Stimulated activated CD4-positive, alpha-beta T cell treated with anti-CD3 and anti-CD28 coated beads, Interleukin-4, amount 100 ng/mL, for 48 hours (primary cell): ENCODE data around the gene ALDH9A1.
A peak's percentile ranks its signal among the peaks of the same experiment; 100 is the strongest.
"Not testable (repeated sequence)": the region's sequence is repeated elsewhere in the genome, so short reads cannot be mapped to it uniquely, and the experiment has no call there.

Source experiments
- DNase-seq, 2 donors: peaks; one replicate each; pipeline ENCODE4 v3.0.0-alpha.2; 2020; ENCODE audit warnings: low read depth in 2 of 2

Gene ALDH9A1

GRCh38 chr1:165645654-165646366 lies 52.6 kb downstream of the ALDH9A1 start:
- no peak for DNase-seq

- DNase-seq = no peak
Measured at GRCh38 chr1:165644064-165644735, 54.2 kb downstream of the ALDH9A1 start.

GRCh38 chr1:165641231-165641987 lies 57.0 kb downstream of the ALDH9A1 start:
- DNase-seq = no peak

GRCh38 chr1:165639821-165640623 lies 58.3 kb downstream of the ALDH9A1 start:
- no peak for DNase-seq

GRCh38 chr1:165638211-165638610 lies 60.2 kb downstream of the ALDH9A1 start:
- not testable (repeated sequence) for DNase-seq

GRCh38 chr1:165637427-165637826 lies 60.9 kb downstream of the ALDH9A1 start:
- DNase-seq = no peak

GRCh38 chr1:165635823-165636222 lies 62.5 kb downstream of the ALDH9A1 start:
- DNase-seq = no peak

GRCh38 chr1:165635329-165635728 lies 63.0 kb downstream of the ALDH9A1 start:
- no peak for DNase-seq

GRCh38 chr1:165634154-165634921 lies 64.0 kb downstream of the ALDH9A1 start:
- no peak for DNase-seq

- no peak for DNase-seq
Measured at GRCh38 chr1:165633614-165634013, 64.7 kb downstream of the ALDH9A1 start.

- no peak for DNase-seq
Measured at GRCh38 chr1:165632491-165632890, 65.9 kb downstream of the ALDH9A1 start.

GRCh38 chr1:165632152-165632469 lies 66.3 kb downstream of the ALDH9A1 start:
- no peak for DNase-seq

- DNase-seq = peak; percentile 21 to 42
Measured at GRCh38 chr1:165631342-165632151, 66.8 kb downstream of the ALDH9A1 start.

GRCh38 chr1:165630629-165631341 lies 67.6 kb downstream of the ALDH9A1 start, which contains the start of gene MGST3:
Gene MGST3, plus strand, starts transcription at chr1:165631234. Its CDS starts 18,614 bp downstream, at chr1:165649848.
- DNase-seq = peak; percentile 93 to 94

- no peak for DNase-seq
Measured at GRCh38 chr1:165629848-165630628, 68.3 kb downstream of the ALDH9A1 start.

GRCh38 chr1:165629151-165629550 lies 69.2 kb downstream of the ALDH9A1 start:
- no peak for DNase-seq

GRCh38 chr1:165628147-165628822 lies 70.1 kb downstream of the ALDH9A1 start:
- DNase-seq = no peak

GRCh38 chr1:165624441-165624840 lies 73.9 kb downstream of the ALDH9A1 start:
- DNase-seq = no peak
